ENCODE results near the gene ERBB4.
"Not testable (repeated sequence)": the region's sequence is repeated elsewhere in the genome, so short reads cannot be mapped to it uniquely, and the experiment has no call there.

ERBB4 gene

GRCh38 chr2:212226114-212226513, 312.5 kb downstream of the ERBB4 start:
- no peak for DNase-seq (ENCODE audit: low read depth in 2 of 2)

- no peak for DNase-seq (ENCODE audit: low read depth in 2 of 2)
Observed at GRCh38 chr2:212223696-212224095, 314.9 kb downstream of the ERBB4 start.

- no peak for DNase-seq (ENCODE audit: low read depth in 2 of 2)
Observed at GRCh38 chr2:212213191-212213590, 325.4 kb downstream of the ERBB4 start.

DNA sequence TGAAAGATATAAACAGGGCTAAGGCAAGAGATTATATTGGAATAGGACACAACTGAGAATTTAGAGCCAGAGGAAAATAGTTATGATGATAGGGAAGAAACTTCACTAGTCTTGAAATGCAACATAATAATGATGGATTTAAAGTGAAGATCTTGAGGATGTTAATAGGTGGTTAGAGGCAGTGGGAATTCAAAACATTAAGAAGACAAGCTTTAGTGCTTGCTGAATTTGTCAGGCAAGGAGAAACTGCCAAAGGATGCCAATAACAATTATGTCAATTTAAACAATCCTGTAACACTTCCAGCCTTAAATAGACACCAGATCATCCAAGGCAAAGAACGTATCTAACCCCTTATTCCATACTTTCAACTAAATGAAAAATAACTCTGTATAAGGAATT, 330.1 kb downstream of the ERBB4 start:
- no peak for DNase-seq (ENCODE audit: low read depth in 2 of 2)

DNA sequence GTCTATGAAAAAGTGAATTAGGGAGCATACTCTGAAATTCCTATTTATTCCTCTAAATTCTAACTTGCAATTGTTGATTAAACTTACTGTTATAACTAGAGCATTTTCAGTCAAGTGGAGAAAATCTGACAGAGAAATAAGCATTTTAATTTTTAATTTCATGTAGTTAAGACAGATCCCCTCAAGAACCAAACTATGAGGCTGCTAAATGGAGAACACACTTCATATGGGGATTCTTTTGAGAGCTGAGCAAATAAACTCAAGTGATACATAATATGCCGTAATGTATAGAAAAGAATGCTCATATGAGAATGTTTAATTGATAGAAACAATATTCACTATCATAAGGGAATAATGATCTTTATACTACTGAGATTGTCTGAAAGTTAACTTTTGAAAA, 340.8 kb downstream of the ERBB4 start:
- no peak for DNase-seq (ENCODE audit: low read depth in 2 of 2)

- DNase-seq (ENCODE audit: low read depth in 2 of 2): no peak
Observed at GRCh38 chr2:212195626-212196025, 343.0 kb downstream of the ERBB4 start.

GRCh38 chr2:212194396-212194795, 344.2 kb downstream of the ERBB4 start:
- DNase-seq (ENCODE audit: low read depth in 2 of 2): no peak

DNA sequence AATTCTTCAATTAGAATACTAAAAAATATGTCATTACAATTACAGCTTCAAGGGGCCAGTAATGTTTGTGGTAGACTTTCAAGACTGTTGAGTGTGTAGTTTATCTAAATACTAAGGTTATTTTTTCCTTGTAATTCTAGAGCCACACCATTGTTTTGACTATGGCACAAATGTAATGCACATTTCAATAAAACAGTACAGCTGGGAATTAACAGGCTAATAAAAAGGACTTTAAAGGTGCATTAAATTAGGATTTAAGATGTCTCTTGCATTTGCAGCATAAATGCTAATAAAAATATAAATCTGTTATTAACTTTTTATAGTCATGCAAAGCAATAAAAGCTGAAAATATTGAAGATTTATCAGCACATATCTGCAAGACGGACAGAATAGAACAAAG, 344.8 kb downstream of the ERBB4 start:
- no peak for DNase-seq (ENCODE audit: low read depth in 2 of 2)

- no peak for DNase-seq (ENCODE audit: low read depth in 2 of 2)
Observed at GRCh38 chr2:212193056-212193455, 345.5 kb downstream of the ERBB4 start.

- not testable (repeated sequence) for DNase-seq (ENCODE audit: low read depth in 2 of 2)
Observed at GRCh38 chr2:212191438-212191837, 347.2 kb downstream of the ERBB4 start.

- DNase-seq (ENCODE audit: low read depth in 2 of 2): no peak
Observed at GRCh38 chr2:212186166-212186565, 352.4 kb downstream of the ERBB4 start.

DNA sequence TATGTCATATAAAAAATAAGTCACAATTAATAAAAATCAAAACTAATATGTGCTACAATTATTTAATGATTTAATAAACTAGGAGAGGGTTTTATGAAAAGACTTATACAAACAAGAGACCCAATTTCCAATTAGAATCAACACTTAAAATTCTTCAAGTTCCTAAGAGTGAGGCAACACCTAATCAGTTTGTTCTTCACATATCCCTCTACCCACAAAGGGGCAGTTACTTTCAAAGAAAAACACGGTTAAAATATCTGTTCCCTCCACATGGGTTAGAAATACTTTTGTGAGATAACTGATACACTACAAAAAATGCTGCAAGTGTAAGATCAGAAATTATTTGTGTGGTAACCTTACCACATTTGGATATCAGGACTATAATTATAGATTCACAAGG, 357.0 kb downstream of the ERBB4 start:
- DNase-seq (ENCODE audit: low read depth in 2 of 2): no peak

DNA sequence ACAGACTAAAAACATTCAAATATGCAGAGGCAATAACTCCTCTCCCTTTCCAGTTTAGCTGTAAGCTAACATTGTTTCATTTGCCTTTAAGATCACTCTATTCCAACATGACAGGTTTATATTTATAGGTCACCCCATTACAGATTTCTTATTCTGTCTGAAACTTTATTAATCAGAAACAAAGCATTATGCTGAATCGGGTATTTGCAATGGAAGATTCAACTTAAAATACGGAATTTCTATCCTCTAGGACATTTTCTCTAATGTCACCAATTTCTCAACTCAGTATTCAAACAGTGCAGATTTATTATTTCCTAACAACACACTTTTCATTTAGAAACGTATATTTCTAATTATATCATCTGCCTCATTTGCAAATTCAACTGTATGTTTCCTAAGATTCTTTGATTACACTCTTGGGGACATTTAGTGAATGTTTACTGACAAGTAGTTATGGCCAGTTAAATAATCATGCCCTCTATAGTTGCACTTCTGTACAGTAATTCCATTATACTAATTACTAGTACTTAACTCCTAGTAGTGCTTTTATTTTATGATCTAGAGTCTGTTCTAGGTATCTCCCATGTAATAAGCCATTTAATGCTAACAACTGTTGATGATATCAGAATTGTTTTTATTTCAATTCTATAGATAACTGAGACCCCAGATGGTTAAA, 358.1 kb downstream of the ERBB4 start:
- DNase-seq (ENCODE audit: low read depth in 2 of 2): no peak

GRCh38 chr2:212177724-212178123, 360.9 kb downstream of the ERBB4 start:
- DNase-seq (ENCODE audit: low read depth in 2 of 2): no peak

DNA sequence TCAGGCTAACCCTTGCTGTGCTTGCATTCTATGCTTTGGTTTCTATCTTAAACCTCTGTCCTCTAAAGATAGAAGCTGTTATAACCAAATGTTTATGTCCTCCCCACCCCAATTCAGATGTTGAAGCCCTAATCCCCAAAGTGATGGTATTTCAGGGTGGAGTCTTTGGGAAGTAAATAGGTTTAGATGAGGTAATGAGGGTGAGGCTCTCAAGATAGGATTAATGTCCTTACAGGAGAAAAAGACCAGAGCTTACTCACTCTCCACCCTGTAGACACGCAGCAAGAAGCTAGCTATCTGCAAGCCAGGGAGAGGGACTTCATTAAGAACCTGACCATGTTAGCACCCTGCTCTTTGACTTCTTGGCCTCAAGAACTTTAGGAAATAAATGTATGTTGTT, 362.5 kb downstream of the ERBB4 start:
- DNase-seq (ENCODE audit: low read depth in 2 of 2): no peak

DNA sequence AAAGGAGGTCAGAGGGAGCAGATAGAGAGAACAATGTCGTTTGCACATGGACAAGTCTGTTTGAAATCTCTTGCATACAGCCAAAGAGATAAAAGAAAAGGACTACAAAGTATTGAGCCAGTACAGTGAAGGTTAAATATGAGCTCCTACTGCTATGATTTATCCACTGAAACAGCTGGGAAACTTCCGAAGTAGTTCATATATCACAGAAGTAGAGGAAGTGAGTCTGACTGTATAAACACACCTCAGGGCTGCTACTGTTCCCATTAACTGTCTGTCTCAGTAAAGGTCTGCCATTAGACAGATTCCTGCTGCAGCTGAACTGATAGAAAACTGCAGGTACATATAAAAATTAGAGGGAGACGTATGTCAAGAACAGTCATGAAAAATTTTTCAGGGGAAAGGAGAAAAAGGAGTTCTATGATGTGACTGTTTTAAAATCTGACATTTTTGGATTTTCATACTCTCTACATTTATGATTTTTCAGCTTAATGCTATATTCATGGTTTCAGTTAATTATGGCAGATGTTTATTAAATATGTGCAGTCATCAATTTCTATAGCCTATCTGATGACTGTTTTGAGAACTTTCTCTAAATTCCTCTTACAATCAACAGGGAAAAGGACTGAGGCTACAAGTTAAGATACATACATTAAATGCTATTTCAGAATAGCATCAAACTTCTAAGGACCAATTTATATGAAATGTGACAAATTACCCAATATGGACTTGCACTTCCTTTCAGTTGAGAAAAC, 364.7 kb downstream of the ERBB4 start:
- DNase-seq (ENCODE audit: low read depth in 2 of 2): no peak

DNA sequence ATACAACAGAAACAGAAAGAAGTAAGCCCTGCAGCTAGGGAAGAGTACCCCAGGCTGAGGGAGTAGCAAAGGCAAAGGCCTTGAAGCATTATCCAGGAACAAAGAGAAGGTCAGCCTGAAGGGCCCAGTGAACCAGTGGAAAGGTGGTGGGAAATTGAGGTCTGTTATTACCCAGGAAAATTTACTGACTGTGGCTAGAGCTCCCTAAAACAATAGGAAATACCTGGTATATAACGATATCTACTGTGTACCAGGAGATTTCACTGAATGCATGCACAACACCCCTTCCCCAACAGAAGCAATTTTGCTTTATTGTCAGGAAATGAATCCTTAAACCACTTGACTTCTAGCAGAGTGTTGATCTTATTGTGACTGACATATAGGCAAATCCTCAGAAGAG, 365.3 kb downstream of the ERBB4 start:
- DNase-seq (ENCODE audit: low read depth in 2 of 2): no peak

- DNase-seq (ENCODE audit: low read depth in 2 of 2): no peak
Observed at GRCh38 chr2:212170382-212170781, 368.2 kb downstream of the ERBB4 start.

DNA sequence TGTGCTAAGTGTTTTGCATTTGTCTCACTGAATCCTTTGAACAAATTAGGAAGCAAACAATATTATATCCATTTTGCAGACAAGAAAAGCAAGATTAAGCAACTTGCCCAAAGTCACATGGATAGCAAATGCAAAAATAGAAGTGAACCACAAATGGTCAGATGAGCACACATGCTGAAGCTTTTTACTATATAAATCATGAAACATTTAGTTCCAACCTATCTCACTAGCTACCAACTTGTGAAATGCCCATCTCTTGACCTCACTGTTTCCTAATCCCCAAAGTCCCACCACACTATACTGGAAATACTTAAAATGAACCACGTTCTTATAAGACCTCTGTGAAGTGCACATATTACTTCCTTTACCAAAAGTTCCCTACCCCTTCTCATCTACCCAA, 380.5 kb downstream of the ERBB4 start:
- no peak for DNase-seq (ENCODE audit: low read depth in 2 of 2)

- DNase-seq (ENCODE audit: low read depth in 2 of 2): no peak
Observed at GRCh38 chr2:212157012-212157411, 381.6 kb downstream of the ERBB4 start.

DNA sequence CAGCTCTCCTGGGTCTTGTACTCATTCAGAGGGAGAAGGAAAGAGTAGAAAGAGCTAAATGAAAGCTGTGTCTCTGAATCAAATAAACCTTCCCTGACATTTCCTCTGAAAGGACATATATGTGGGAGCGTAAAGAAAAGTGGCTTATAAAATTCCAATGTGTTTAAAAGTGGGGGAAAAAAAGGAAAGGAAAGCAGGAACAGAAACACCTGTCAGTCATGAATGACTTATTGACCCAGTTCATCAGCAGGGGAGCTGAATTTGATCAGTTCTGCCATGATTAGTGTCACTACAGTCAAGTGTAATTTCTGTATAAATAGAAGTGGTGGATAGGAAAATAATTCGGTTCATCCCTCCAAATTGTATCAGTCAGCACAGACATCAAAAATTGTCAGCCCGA, 382.5 kb downstream of the ERBB4 start:
- DNase-seq (ENCODE audit: low read depth in 2 of 2): no peak

DNA sequence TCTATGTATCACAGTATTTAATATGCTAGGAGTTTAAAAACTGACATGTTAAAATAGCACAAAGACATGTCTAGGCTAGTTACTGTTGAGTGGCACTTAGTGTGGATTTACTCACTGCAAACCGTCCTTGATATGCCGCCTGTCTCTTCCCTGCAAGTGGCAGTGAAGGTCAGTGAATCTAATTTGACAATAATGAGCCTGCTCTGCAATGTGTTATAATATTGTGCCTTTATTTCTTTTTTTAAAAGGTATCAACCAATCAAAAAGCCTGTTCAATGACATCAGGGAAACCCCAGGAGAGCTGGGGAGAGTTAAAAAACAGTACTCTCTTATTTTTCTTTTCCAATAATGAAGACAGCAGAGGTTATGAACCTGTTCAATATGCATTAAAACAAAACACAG, 384.1 kb downstream of the ERBB4 start:
- DNase-seq (ENCODE audit: low read depth in 2 of 2): no peak

GRCh38 chr2:212153923-212154322, 384.7 kb downstream of the ERBB4 start:
- no peak for DNase-seq (ENCODE audit: low read depth in 2 of 2)

Data from stimulated activated CD8-positive, alpha-beta memory T cell treated with anti-CD3 and anti-CD28 coated beads, Interleukin-15, amount 100 ng/mL, for 4 hours (primary cell).